Measurements from ENCODE around the gene GPR119.
"Not testable (repeated sequence)": the region's sequence is repeated elsewhere in the genome, so short reads cannot be mapped to it uniquely, and the experiment has no call there.

GPR119 gene

GRCh38 chrX:130385520-130385919, at the start of gene GPR119:
TSS of gene GPR119 (minus strand) at chrX:130385674. CDS start at chrX:130385447, 227 bp downstream.
- TF ChIP-seq CTCF (IDR thresholded peaks at IDR 0.05) = no peak
- H3K4me1 ChIP-seq = no peaks in the 10 kb centered on the region
- no peaks in the 10 kb centered on the region for H3K9me3 ChIP-seq (ENCODE audit: control insufficient read depth, low read length)
- H3K36me3 ChIP-seq (ENCODE audit: control insufficient read depth, insufficient read depth, low read length) = no peaks in the 10 kb centered on the region
- no peak within 1 kb of the TSS for H3K9ac ChIP-seq
- no peaks in the 10 kb centered on the region for H3K27me3 ChIP-seq (ENCODE audit: control insufficient read depth, insufficient read depth, low read length)
- no peak within 1 kb of the TSS for H2AFZ ChIP-seq
- no peak within 1 kb of the TSS for H3K4me2 ChIP-seq (ENCODE audit: low read length)
- no peak within 1 kb of the TSS for H3K27ac ChIP-seq
- no peaks in the 10 kb centered on the region for H3K79me2 ChIP-seq
- H3K4me3 ChIP-seq (ENCODE audit: low read depth, low read length) = no peak within 1 kb of the TSS

- not testable (repeated sequence) for H3K9ac ChIP-seq; H3K9me3 ChIP-seq (ENCODE audit: control insufficient read depth, low read length); H3K79me2 ChIP-seq; H3K4me2 ChIP-seq (ENCODE audit: low read length); H3K27ac ChIP-seq; H2AFZ ChIP-seq; H3K36me3 ChIP-seq (ENCODE audit: control insufficient read depth, insufficient read depth, low read length); H3K4me1 ChIP-seq; H3K4me3 ChIP-seq (ENCODE audit: low read depth, low read length); H3K27me3 ChIP-seq (ENCODE audit: control insufficient read depth, insufficient read depth, low read length)
Observed at GRCh38 chrX:130429236-130429635, 43.8 kb upstream of the GPR119 start.

- H3K4me3 ChIP-seq (ENCODE audit: low read depth, low read length) = no peak overlapping the region
- H3K27ac ChIP-seq = no peak overlapping the region
- TF ChIP-seq CTCF (IDR thresholded peaks at IDR 0.05) = no peak
- no peaks in the 10 kb centered on the region for H3K4me1 ChIP-seq
- H2AFZ ChIP-seq = no peak overlapping the region
- no peaks in the 10 kb centered on the region for H3K27me3 ChIP-seq (ENCODE audit: control insufficient read depth, insufficient read depth, low read length)
- H3K36me3 ChIP-seq (ENCODE audit: control insufficient read depth, insufficient read depth, low read length) = no peaks in the 10 kb centered on the region
- H3K9ac ChIP-seq = no peak overlapping the region
- no peaks in the 10 kb centered on the region for H3K9me3 ChIP-seq (ENCODE audit: control insufficient read depth, low read length)
- no peak overlapping the region for H3K4me2 ChIP-seq (ENCODE audit: low read length)
- H3K79me2 ChIP-seq = no peaks in the 10 kb centered on the region
Observed at GRCh38 chrX:130426531-130426930, 41.1 kb upstream of the GPR119 start.

DNA sequence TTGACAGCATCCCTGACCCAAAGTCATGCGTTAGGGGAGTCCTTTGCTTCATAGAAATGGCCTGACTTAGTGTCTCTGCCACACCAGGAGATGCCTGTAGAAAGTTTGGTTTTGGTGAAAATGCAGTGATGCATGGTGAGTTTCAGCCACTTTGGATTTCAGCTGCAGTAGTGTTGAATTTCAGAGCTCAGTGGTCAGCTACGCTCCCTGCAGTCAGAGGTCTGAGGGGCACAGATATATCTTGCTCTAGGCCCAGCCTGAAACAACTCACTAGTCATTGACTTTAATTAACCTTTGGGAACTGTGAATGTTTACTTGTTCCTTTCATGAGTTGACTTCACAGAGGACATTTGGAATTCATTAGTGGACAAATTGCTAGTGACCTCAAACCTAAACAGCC, 33.8 kb upstream of the GPR119 start:
- Histone ChIP-seq H3K79me2 (no peaks in the 10 kb centered on the region), H2AFZ (no peak overlapping the region), H3K4me1 (no peaks in the 10 kb centered on the region), H3K4me2 (ENCODE audit: low read length) (no peak overlapping the region), H3K4me3 (ENCODE audit: low read depth, low read length) (no peak overlapping the region), H3K27ac (no peak overlapping the region), H3K9me3 (ENCODE audit: control insufficient read depth, low read length) (no peaks in the 10 kb centered on the region), H3K27me3 (ENCODE audit: control insufficient read depth, insufficient read depth, low read length) (no peaks in the 10 kb centered on the region), H3K36me3 (ENCODE audit: control insufficient read depth, insufficient read depth, low read length) (no peaks in the 10 kb centered on the region), H3K9ac (no peak overlapping the region)
- no peak for TF ChIP-seq CTCF (IDR thresholded peaks at IDR 0.05)

- Histone ChIP-seq H3K9me3 (ENCODE audit: control insufficient read depth, low read length) (no peaks in the 10 kb centered on the region), H3K4me3 (ENCODE audit: low read depth, low read length) (no peak overlapping the region), H3K4me1 (no peaks in the 10 kb centered on the region), H3K36me3 (ENCODE audit: control insufficient read depth, insufficient read depth, low read length) (no peaks in the 10 kb centered on the region), H3K4me2 (ENCODE audit: low read length) (no peak overlapping the region), H3K9ac (no peak overlapping the region), H3K27me3 (ENCODE audit: control insufficient read depth, insufficient read depth, low read length) (no peaks in the 10 kb centered on the region), H3K27ac (no peak overlapping the region), H3K79me2 (no peaks in the 10 kb centered on the region), H2AFZ (no peak overlapping the region)
- no peak for TF ChIP-seq CTCF (IDR thresholded peaks at IDR 0.05)
Observed at GRCh38 chrX:130418740-130419139, 33.3 kb upstream of the GPR119 start.
